GM18517 (cell line): ENCODE data around the gene PTPRN2.
"Not testable (repeated sequence)": the region's sequence is repeated elsewhere in the genome, so short reads cannot be mapped to it uniquely, and the experiment has no call there.

Experiments
- ATAC-seq: cut with Tn5 transposase; IDR thresholded peaks from one replicate; pipeline ENCODE4 v1.9.1; 2021; ENCODE audit warnings: mild to moderate bottlenecking, moderate library complexity; ENCODE audit not compliant: unreplicated experiment

PTPRN2 gene

GRCh38 chr7:158519633-158520174 lies 67.9 kb downstream of the PTPRN2 start:
- ATAC-seq, result no peak

- ATAC-seq, result no peak
These were observed 68.5 kb downstream of the PTPRN2 start for GRCh38 chr7:158518980-158519632.

GRCh38 chr7:158517571-158517970 lies 70.1 kb downstream of the PTPRN2 start:
- ATAC-seq, result no peak

- ATAC-seq, result no peak
These were observed 70.6 kb downstream of the PTPRN2 start for GRCh38 chr7:158517072-158517471.

GRCh38 chr7:158516524-158516923 lies 71.1 kb downstream of the PTPRN2 start:
- ATAC-seq, result no peak

GRCh38 chr7:158512869-158513268 lies 74.8 kb downstream of the PTPRN2 start:
- no peak for ATAC-seq

GRCh38 chr7:158512042-158512441 lies 75.6 kb downstream of the PTPRN2 start:
- no peak for ATAC-seq

- ATAC-seq, result no peak
These were observed 78.7 kb downstream of the PTPRN2 start for GRCh38 chr7:158508802-158509385.

- not testable (repeated sequence) for ATAC-seq
These were observed 79.3 kb downstream of the PTPRN2 start for GRCh38 chr7:158508321-158508720.

- no peak for ATAC-seq
These were observed 79.7 kb downstream of the PTPRN2 start for GRCh38 chr7:158507917-158508316.

- ATAC-seq, result not testable (repeated sequence)
These were observed 80.4 kb downstream of the PTPRN2 start for GRCh38 chr7:158507175-158507574.

GRCh38 chr7:158506626-158507025 lies 81.0 kb downstream of the PTPRN2 start:
- no peak for ATAC-seq

GRCh38 chr7:158505683-158506082 lies 81.9 kb downstream of the PTPRN2 start:
- ATAC-seq, result no peak

GRCh38 chr7:158502068-158502750 lies 85.4 kb downstream of the PTPRN2 start:
- no peak for ATAC-seq

- no peak for ATAC-seq
These were observed 86.1 kb downstream of the PTPRN2 start for GRCh38 chr7:158501393-158502067.

- ATAC-seq, result no peak
These were observed 87.0 kb downstream of the PTPRN2 start for GRCh38 chr7:158500651-158501052.

- ATAC-seq, result no peak
These were observed 88.6 kb downstream of the PTPRN2 start for GRCh38 chr7:158499082-158499455.

- no peak for ATAC-seq
These were observed 89.1 kb downstream of the PTPRN2 start for GRCh38 chr7:158498443-158499081.

GRCh38 chr7:158497627-158498026 lies 90.0 kb downstream of the PTPRN2 start:
- no peak for ATAC-seq

- no peak for ATAC-seq
These were observed 91.8 kb downstream of the PTPRN2 start for GRCh38 chr7:158495786-158496185.

GRCh38 chr7:158495216-158495615 lies 92.4 kb downstream of the PTPRN2 start:
- ATAC-seq, result no peak
